ENCODE measurements around the gene AOX1. TPM values are rescaled to one million over a fixed set of nuclear protein-coding genes. Genes with fewer than 3 reads are reported as not detected.

Gene AOX1
- total and polyA plus RNA-seq, 2 of the 8 experiments (the other 6 are each of a cell fraction or from before 2014, with no cell fraction given) = 5.6 to 8.3 TPM

- Histone ChIP-seq H3K9me3 (ENCODE audit: insufficient read depth in 2 of 2, low read depth in 1 of 2, low read length in 1 of 2) (no peaks in the 10 kb centered on the region), H4K5ac (ENCODE audit: insufficient read length, low read depth, low read length) (no peak overlapping the region), H3K14ac (ENCODE audit: insufficient read length) (no peak overlapping the region), H3K18ac (ENCODE audit: extremely low read depth, low read length) (no peak overlapping the region), H3K4me1 (replicated peaks in 1 of 4; ENCODE audit: control insufficient read depth in 3 of 4, insufficient read depth in 4 of 4, low read length in 3 of 4) (peaks cover 0 to 2% (median 0%) of the 10 kb centered on the region in 4 experiments; a peak in 2 of 7 replicates), H2AFZ (ENCODE audit: low read length) (no peak overlapping the region), H3K36me3 (ENCODE audit: control insufficient read depth in 2 of 4, insufficient read depth in 4 of 4, low read length in 3 of 4) (no peaks in the 10 kb centered on the region), H3K4me2 (ENCODE audit: insufficient read depth in 1 of 2, low read depth in 2 of 2, low read length in 2 of 2) (no peak overlapping the region), H3K4me3 (ENCODE audit: extremely low read depth in 1 of 4, insufficient read depth in 2 of 4, low read depth in 3 of 4, low read length in 4 of 4) (no peak overlapping the region), H2BK12ac (ENCODE audit: low read depth, low read length) (no peak overlapping the region), H3K27me3 (replicated peaks in 1 of 4; ENCODE audit: control insufficient read depth in 3 of 4, extremely low read depth in 1 of 4, insufficient read depth in 3 of 4, low read length in 3 of 4) (no peaks in the 10 kb centered on the region), H2BK120ac (replicated peaks; ENCODE audit: low read depth, low read length) (no peak overlapping the region), H4K91ac (replicated peaks; ENCODE audit: insufficient read length, low read length) (no peak overlapping the region), H2BK20ac (ENCODE audit: low read length) (no peak overlapping the region), H3K23me2 (ENCODE audit: low read depth, low read length) (no peaks in the 10 kb centered on the region), H3K27ac (ENCODE audit: low read depth, low read length) (no peak overlapping the region), H2BK15ac (ENCODE audit: low read length) (no peak overlapping the region), H3K4ac (replicated peaks; ENCODE audit: insufficient read length, low read depth, low read length) (no peak overlapping the region), H3K79me1 (ENCODE audit: low read depth, low read length) (no peaks in the 10 kb centered on the region), H4K8ac (ENCODE audit: extremely low read depth, insufficient read depth, low read length) (no peak overlapping the region), H2AK5ac (ENCODE audit: low read depth, low read length) (no peak overlapping the region), H2BK5ac (ENCODE audit: low read depth, low read length) (no peak overlapping the region), H3K56ac (replicated peaks; ENCODE audit: insufficient read length, low read depth, low read length) (no peak overlapping the region), H3K23ac (ENCODE audit: insufficient read length) (no peak overlapping the region), H3K9ac (replicated peaks in 1 of 4; ENCODE audit: extremely low read depth in 1 of 4, low read depth in 3 of 4, low read length in 3 of 4) (no peak overlapping the region), H4K20me1 (replicated peaks in 1 of 2; ENCODE audit: control insufficient read depth in 1 of 2, insufficient read depth in 2 of 2, low read length in 2 of 2) (no peaks in the 10 kb centered on the region), H3K79me2 (ENCODE audit: control insufficient read depth in 1 of 2, insufficient read depth in 2 of 2, low read length in 2 of 2) (no peaks in the 10 kb centered on the region)
- WGBS, 2 experiments (ENCODE audit: extremely low coverage in 1 of 2, insufficient coverage in 1 of 2, insufficient read length in 1 of 2, insufficient replicate concordance in 2 of 2, low coverage in 1 of 2, low lambda C conversion rate in 2 of 2, missing lambda C conversion rate in 1 of 2) = 53% methylated on average over 1 of the region's 1 CpG; no CpG with 5 or more reads in 1 of the 2 experiments
- no peak for FAIRE-seq
- DNase-seq (ENCODE audit: low read depth in 1 of 2, low spot score in 2 of 2) = no peak
- POLR2A ChIA-PET (ENCODE audit: partially characterized antibody) = no interaction called here
- CTCF ChIA-PET (ENCODE audit: partially characterized antibody) = interaction anchor here (1.0 to 3.2 kb wide), 9 partner anchors 13 to 216 kb away, joined by 3 to 12 read pairs (median 4); partner anchors contain the start of gene AOX1
- TF ChIP-seq GTF2F1 (IDR thresholded peaks at IDR 0.05; ENCODE audit: borderline replicate concordance, low read depth, low read length) = no peak
Measured at GRCh38 chr2:200699310-200699709, 113.5 kb downstream of the AOX1 start.
